Smooth muscle cell (in vitro differentiated cells): ENCODE data around the gene VWCE. TPM values are rescaled to one million over a fixed set of nuclear protein-coding genes. Genes with fewer than 3 reads are reported as not detected.
A peak's percentile ranks its signal among the peaks of the same experiment; 100 is the strongest.

ENCODE experiments used
- DNase-seq: peaks from one replicate; lab custom pipeline; 2025; ENCODE audit not compliant: unreplicated experiment; lab: John Stamatoyannopoulos, UW
- H2AFZ ChIP-seq: fragments of 200-600 bp; sonication (generic); 2 replicates; pipeline ENCODE4 v1.6.0; 2016; ENCODE audit warnings: antibody characterized with exemption, low read depth, mild to moderate bottlenecking
- H3F3A ChIP-seq: fragments of 200-600 bp; sonication (generic); 2 replicates; pipeline ENCODE4 v1.6.0; 2017; ENCODE audit warnings: antibody characterized with exemption, low read depth
- H3K27ac ChIP-seq: fragments of 200-600 bp; sonication (generic); 2 replicates; pipeline ENCODE4 v1.5.1; 2016; ENCODE audit warnings: low read depth, mild to moderate bottlenecking
- H3K27me3 ChIP-seq: fragments of 200-600 bp; sonication (generic); 2 replicates; pipeline ENCODE4 v1.6.1; 2016; ENCODE audit warnings: low read depth, mild to moderate bottlenecking
- H3K36me3 ChIP-seq: fragments of 200-600 bp; sonication (generic); 2 replicates; pipeline ENCODE4 v1.5.1; 2016; ENCODE audit warnings: low read depth
- H3K4me1 ChIP-seq: fragments of 200-600 bp; sonication (generic); 2 replicates; pipeline ENCODE4 v1.5.1; 2016; ENCODE audit warnings: low read depth
- H3K4me2 ChIP-seq: fragments of 200-600 bp; sonication (generic); 2 replicates; pipeline ENCODE4 v1.6.0; 2016; ENCODE audit warnings: mild to moderate bottlenecking
- H3K4me3 ChIP-seq: fragments of 200-600 bp; sonication (generic); 2 replicates; pipeline ENCODE4 v1.5.1; 2016; ENCODE audit warnings: mild to moderate bottlenecking
- H3K79me2 ChIP-seq: fragments of 200-600 bp; sonication (generic); 2 replicates; pipeline ENCODE4 v1.6.0; 2016; ENCODE audit warnings: low read depth, mild to moderate bottlenecking
- H3K9ac ChIP-seq: fragments of 200-600 bp; sonication (generic); 2 replicates; pipeline ENCODE4 v1.6.0; 2016; ENCODE audit warnings: low read depth
- H3K9me3 ChIP-seq: fragments of 200-600 bp; sonication (generic); replicated peaks from 2 replicates; pipeline ENCODE4 v1.5.1; 2016; ENCODE audit warnings: low read depth
- H4K20me1 ChIP-seq: fragments of 200-600 bp; sonication (generic); 2 replicates; pipeline ENCODE4 v1.6.0; 2016; ENCODE audit warnings: low read depth
- CTCF ChIP-seq: fragments of 200-600 bp; sonication (generic); IDR thresholded peaks from 2 replicates; pipeline ENCODE4 v1.5.1; 2017; ENCODE audit warnings: borderline replicate concordance, mild to moderate bottlenecking, antibody characterized with exemption; ENCODE audit not compliant: insufficient read depth, poor library complexity, severe bottlenecking
- WGBS: methylation state at CpG from one replicate; pipeline ENCODE4 v1.1.7; 2016; ENCODE audit warnings: low lambda C conversion rate; 5-methylcytosine and 5-hydroxymethylcytosine counted together
- polyA plus RNA-seq: library from polyadenylated mRNA; unstranded; fragments of >200 nt; fragmentation: Nextera tagmentation; extraction: Ambion mirVana; gene quantifications from 2 replicates; pipeline ENCODE4 v1.2.1, GENCODE V29; 2016
- total RNA-seq: library from RNA; depleted of rRNA; stranded (reverse); fragments of >200 nt; gene quantifications from 2 replicates; pipeline ENCODE4 v1.2.3, GENCODE V29; 2014

Gene VWCE
- total and polyA plus RNA-seq, 2 experiments from 2014 or later = 1.5 to 2.4 TPM

DNA sequence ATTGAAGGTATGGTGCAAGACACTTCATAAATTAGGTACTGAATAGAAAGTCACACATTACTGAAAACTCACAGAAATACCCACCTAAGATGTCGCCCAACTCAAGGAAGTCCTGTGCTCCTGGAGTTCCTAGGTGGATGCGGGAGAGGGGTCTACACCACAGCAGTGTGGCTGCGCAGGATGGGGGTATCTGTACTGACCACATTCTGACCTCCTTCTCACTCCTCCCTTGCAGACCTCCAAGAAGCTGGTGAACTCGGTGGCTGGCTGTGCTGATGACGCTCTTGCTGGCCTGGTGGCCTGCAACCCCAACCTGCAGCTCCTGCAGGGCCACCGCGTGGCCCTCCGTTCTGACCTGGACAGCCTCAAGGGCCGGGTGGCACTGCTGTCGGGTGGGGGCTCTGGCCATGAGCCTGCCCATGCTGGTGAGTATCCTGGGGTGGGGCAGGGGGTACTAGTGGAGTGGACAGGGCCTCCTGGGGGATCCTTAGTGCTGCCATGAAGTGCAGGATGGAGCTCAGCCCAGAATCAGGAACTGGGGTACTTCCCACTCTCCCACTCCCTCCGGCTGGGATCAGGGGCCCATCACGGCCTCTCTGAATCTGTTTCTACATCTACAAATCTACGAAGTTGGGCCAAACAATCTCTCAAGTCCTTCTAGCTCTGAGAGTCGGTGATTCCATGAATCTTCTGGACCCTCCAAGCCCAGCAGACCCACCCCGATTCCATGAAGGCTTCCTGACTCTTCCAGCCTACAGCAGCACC is 42.8 kb upstream of the VWCE start:
- Histone ChIP-seq H3K4me1 (peaks cover 9% of the 10 kb centered on the region), H4K20me1 (no peaks in the 10 kb centered on the region), H3K79me2 (peaks cover under 1% of the 10 kb centered on the region), H3K27me3 (no peaks in the 10 kb centered on the region), H3F3A (no peaks in the 10 kb centered on the region), H3K9ac (no peak overlapping the region), H3K36me3 (no peaks in the 10 kb centered on the region), H3K4me2 (no peak overlapping the region), H2AFZ (no peak overlapping the region), H3K9me3 (no peaks in the 10 kb centered on the region), H3K4me3 (no peak overlapping the region), H3K27ac (no peak overlapping the region)
- no peak for TF ChIP-seq CTCF
- WGBS = 95% methylated on average over 15 of the region's 15 CpGs
- DNase-seq = no peak

GRCh38 chr11:61336171-61336935 is 41.2 kb upstream of the VWCE start:
- H3K4me1 ChIP-seq = peaks cover 17% of the 10 kb centered on the region
- no peak overlapping the region for H3K27ac ChIP-seq
- H3K4me2 ChIP-seq = no peak overlapping the region
- H3F3A ChIP-seq = no peaks in the 10 kb centered on the region
- DNase-seq = peak; percentile 27
- no peaks in the 10 kb centered on the region for H3K27me3 ChIP-seq
- H3K9ac ChIP-seq = no peak overlapping the region
- TF ChIP-seq CTCF = peak; percentile 92
- no peak overlapping the region for H2AFZ ChIP-seq
- H3K36me3 ChIP-seq = no peaks in the 10 kb centered on the region
- H3K9me3 ChIP-seq = no peaks in the 10 kb centered on the region
- H3K4me3 ChIP-seq = no peak overlapping the region
- peaks cover 16% of the 10 kb centered on the region for H3K79me2 ChIP-seq
- peaks cover 8% of the 10 kb centered on the region for H4K20me1 ChIP-seq
- 42% methylated on average over 8 of the region's 8 CpGs for WGBS

- peaks cover 26% of the 10 kb centered on the region for H3K79me2 ChIP-seq
- no peak overlapping the region for H3K9ac ChIP-seq
- 100% methylated on average over 1 of the region's 1 CpG for WGBS
- no peak overlapping the region for H3K27ac ChIP-seq
- no peaks in the 10 kb centered on the region for H3K9me3 ChIP-seq
- no peak overlapping the region for H3K4me2 ChIP-seq
- no peak for TF ChIP-seq CTCF
- H3K36me3 ChIP-seq = no peaks in the 10 kb centered on the region
- H3K4me1 ChIP-seq = peaks cover 21% of the 10 kb centered on the region
- no peak for DNase-seq
- H3F3A ChIP-seq = no peaks in the 10 kb centered on the region
- no peak overlapping the region for H2AFZ ChIP-seq
- H4K20me1 ChIP-seq = peaks cover 18% of the 10 kb centered on the region
- no peaks in the 10 kb centered on the region for H3K27me3 ChIP-seq
- no peak overlapping the region for H3K4me3 ChIP-seq
These were observed 40.2 kb upstream of the VWCE start for GRCh38 chr11:61335355-61335710.
